HG03064 (cell line): ENCODE results near the gene KRTAP4-12.
"Not testable (repeated sequence)": the region's sequence is repeated elsewhere in the genome, so short reads cannot be mapped to it uniquely, and the experiment has no call there.

Source experiments
- ATAC-seq: cut with Tn5 transposase; IDR thresholded peaks from one replicate; pipeline ENCODE4 v1.9.1; 2021; ENCODE audit warnings: low read depth; ENCODE audit not compliant: unreplicated experiment

Gene KRTAP4-12

GRCh38 chr17:41127371-41127770 is 3.4 kb upstream of the KRTAP4-12 start:
- no peak for ATAC-seq

DNA sequence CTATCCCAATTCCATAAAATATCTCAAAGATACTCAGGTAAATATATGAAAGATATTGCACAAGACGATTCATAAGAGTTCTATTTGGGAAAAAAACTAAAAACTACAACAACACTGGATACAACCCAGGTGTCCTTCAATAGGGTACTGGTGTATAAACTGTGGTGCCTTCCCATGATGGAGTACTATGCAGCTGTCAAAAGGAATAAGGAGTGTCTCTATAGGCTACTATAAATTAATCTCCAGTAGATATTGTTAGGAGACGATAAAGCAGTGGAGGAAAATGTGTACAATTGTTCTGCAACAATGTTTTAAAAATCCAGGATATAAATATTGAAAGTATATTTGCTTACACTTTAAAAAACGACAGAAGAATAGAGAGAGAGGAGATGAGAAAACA is 2.4 kb upstream of the KRTAP4-12 start:
- no peak for ATAC-seq

DNA sequence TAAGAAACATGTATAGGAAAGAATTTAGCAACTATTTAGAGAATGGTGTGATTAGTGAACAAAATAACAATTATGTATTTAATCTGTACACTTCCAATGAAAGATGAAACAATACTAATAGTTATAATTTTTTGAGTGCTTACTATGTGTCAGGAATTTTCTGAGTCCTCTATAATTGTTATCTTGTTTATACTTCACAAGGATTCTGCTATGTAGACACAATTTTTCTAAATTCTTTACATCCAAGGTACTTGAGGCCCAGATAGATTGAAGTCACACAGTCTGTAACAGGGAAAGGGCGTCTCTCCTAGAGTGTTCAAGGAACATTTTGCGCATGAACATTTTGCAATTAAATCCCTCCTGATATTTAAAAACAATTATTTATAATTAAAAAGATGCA is 1.1 kb upstream of the KRTAP4-12 start:
- no peak for ATAC-seq

- not testable (repeated sequence) for ATAC-seq
Observed at GRCh38 chr17:41123292-41123990, 541 bp downstream of the KRTAP4-12 start.

DNA sequence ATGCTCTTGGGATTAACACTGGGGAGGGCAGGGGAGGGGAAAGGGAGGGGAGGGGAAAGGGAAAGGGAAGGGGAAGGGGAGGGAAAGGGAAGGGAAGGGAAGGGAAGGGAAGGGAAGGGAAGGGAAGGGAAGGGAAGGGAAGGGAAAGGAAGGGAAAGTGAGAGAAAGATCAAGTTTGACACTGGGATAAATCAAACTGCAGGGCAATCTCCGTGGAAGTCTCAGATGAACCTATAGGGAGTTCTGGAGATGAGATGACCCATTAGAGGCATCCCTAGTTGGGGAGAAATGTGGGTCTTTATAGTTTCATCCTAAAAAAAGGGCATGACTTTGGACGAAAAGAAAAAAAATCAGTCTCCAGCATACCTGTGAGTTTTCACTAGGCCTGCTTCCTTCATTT is 2.2 kb downstream of the KRTAP4-12 start:
- no peak for ATAC-seq

DNA sequence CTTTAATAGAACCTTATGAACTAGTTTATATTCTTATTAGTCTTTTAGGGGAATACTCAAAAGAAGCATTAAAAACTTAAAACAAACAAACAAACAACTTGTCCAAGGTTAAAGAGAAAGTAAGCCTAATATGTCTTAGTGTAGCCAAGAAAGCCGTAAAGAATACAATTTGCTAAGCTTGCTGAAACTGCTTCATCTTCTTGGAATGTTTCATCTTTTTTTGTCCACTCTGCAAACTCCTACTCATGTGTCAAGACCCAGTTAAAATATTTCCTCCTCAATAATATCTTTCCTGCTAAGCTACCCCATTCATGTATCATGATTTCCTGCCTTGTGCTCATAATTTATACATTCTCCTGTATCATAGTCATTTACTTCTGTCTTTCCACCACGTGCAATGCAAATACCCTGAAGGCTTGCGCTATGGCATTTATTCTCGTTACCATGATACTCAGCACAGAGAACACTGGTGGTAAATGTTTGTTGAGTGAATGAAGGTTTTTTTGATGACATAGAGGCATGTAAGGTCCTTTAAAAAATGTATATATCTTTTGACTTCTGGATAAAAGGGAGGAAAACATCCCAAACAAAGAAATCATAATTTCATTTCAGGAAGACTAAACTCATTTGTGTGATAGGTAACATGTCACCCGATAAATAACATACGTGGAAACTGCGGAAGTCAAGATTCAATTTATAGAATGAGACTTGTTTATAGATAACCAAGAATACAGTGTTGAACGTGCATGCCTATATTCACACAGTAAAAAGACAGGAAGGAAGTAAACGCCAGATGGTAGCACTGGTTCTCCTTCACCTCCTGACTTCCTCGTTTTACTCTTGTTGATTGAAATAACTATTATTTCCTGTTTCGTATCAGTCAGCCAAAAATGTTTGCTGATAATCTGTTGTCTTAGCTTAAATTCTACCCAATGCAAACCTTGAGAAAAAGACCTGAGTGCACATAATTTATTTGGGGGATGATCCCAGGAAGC is 4.0 kb downstream of the KRTAP4-12 start:
- ATAC-seq: not testable (repeated sequence)

DNA sequence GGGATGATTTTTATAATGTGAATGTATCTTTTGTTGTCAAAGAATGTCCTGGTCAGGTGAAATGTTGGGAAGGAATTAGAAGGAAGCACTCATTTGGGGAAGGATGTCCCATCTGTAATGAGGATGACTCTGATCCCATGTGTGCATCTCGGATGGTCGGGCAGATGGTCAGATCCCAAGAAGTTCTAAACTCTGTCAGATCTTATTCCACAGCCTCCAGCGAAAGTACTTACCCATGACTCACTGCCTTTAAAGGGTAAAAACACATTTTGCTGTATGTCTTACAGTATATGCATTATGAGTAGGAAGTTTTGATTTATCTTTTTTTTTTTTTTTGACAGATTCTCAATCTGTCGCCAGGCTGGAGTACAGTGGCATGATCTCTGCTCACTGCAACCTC is 5.3 kb downstream of the KRTAP4-12 start:
- no peak for ATAC-seq

DNA sequence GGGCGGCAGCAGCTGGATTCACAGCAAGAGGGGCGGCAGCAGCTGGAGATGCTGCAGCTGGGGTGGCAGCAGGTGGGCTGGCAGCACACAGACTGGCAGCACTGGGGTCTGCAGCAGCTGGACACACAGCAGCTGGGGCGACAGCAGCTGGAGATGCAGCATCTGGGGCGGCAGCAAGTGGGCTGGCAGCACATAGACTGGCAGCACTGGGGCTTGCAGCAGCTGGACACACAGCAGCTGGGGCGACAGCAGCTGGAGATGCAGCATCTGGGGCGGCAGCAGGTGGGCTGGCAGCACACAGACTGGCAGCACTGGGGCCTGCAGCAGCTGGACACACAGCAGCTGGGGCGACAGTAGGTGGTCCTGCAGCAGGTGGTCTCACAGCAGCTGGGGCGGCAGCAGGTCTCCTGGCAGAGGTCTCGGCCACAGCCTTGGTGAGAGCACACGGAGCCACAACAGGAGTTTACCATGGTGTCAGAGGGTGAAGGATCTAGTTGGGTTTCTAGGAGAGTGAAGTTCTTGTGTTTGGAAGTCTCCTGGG is 6.1 kb downstream of the KRTAP4-12 start, which contains the start of gene KRTAP4-11:
Gene KRTAP4-11 (minus strand): TSS at position 528 of the 541 bp plus-strand sequence. CDS start 58 bp downstream, at position 470.
- ATAC-seq: not testable (repeated sequence)

GRCh38 chr17:41116297-41116696 is 7.7 kb downstream of the KRTAP4-12 start:
- no peak for ATAC-seq

DNA sequence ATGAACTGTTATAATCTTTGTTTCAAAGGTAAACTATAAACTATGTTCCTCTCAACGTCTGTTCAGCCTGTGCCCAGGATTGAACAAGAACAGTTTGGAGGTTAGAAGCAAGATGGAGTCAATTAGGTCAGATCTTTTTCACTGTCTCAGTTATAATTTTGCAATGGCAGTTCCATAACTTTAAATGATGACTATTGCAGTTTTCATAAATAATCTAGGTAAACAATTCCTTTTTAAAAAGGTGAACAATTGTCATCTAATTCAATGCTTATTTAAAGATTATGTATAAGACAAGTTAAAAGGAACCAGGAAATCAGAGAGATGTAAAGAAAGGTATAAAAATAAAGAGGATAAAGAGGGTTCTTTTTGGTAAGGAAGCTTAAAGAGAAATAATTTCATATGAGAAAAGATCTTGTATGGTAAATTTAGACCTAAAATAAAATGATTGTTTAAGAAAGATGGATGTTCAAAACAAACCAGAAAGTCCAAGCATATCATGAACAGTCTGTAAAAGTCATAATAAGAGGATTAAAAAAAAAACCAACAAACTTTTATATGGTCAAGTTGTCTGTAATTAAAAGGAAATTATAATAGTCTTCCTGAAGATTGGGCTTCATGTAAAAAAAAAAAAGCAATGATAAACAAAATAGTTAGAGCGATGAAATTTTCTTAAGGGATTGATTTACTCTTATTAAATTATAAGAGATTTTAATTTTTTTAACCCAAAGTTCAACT is 12.7 kb downstream of the KRTAP4-12 start:
- no peak for ATAC-seq

- ATAC-seq: not testable (repeated sequence)
Observed at GRCh38 chr17:41108728-41109386, 15.1 kb downstream of the KRTAP4-12 start.

- no peak for ATAC-seq
Observed at GRCh38 chr17:41107941-41108450, 16.0 kb downstream of the KRTAP4-12 start.

- ATAC-seq: not testable (repeated sequence)
Observed at GRCh38 chr17:41105347-41105746, 18.6 kb downstream of the KRTAP4-12 start, which contains the start of gene KRTAP4-9. KRTAP4-9 (plus strand) TSS chr17:41105389; CDS start chr17:41105389, 0 bp downstream.

- not testable (repeated sequence) for ATAC-seq
Observed at GRCh38 chr17:41104386-41105038, 19.5 kb downstream of the KRTAP4-12 start.

DNA sequence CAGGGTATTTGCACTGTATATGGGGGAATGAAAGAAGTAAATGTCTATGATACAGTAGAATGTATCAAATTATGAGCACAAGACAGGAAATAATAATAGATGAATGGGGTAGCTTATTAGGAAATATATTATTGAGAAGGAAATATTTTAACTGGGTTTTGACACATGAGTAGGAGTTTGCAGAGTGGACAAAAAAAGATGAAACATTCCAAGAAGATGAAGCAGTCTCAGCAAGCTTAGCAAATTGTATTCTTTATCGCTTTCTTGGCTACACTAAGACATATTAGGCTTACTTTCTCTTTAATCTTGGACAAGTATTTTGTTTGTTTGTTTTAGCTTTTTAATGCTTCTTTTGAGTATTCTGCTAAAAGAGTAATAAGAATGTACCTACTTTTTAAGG is 20.1 kb downstream of the KRTAP4-12 start:
- ATAC-seq: no peak

DNA sequence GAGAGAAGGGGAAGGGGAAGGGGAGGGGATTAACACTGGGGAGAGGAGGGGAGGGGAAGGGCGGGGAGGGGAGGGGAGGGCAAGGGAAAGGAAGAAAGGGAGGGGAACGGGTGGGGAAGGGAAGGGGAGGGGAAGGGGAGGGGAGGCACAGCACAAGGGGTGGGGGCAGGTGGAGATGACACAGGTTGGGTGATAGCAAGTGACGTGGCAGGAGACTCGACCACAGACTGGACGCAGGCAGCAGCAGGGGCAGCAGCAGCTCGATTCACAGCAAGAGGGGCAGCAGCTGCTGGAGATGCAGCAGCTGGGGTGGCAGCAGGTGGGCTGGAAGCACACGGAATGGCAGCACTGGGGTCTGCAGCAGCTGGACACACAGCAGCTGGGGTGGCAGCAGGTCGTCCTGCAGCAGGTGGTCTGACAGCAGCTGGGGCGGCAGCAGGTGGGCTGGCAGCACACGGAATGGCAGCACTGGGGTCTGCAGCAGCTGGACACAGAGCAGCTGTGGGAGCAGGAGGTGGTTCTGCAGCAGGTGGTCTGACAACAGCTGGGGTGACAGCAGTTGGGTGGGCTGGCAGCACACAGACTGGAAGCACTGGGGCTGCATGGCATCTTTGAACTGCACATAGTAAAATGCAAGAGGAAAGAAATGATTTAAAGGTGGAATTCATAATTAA is 22.3 kb downstream of the KRTAP4-12 start, which contains the start of gene KRTAP4-16:
Gene KRTAP4-16 (minus strand): TSS at position 624 of the 674 bp plus-strand sequence. CDS start 0 bp downstream, at position 624.
- ATAC-seq: no peak

DNA sequence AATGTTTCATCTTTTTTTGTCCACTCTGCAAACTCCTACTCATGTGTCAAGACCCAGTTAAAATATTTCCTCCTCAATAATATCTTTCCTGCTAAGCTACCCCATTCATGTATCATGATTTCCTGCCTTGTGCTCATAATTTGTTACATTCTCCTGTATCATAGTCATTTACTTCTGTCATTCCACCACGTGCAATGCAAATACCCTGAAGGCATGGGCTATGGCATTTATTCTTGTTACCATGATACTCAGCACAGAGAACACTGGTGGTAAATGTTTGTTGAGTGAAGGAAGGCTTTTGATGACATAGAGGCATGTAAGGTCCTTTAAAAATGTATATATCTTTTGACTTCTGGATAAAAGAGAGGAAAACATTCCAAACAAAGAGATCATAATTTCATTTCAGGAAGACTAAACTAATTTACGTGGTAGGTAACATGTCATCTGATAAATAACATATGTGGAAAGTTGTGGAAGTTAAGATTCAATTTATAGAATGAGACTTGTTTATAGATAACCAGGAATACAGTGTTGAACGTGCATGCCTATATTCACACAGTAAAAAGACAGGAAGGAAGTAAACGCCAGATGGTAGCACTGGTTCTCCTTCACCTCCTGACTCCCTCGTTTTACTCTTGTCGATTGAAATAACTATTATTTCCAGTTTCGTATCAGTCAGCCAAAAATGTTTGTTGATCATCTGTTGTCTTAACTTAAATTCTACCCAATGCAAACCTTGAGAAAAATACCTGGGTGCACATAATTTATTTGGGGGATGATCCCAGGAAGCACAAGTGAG is 24.1 kb downstream of the KRTAP4-12 start:
- not testable (repeated sequence) for ATAC-seq

- no peak for ATAC-seq
Observed at GRCh38 chr17:41098481-41098880, 25.5 kb downstream of the KRTAP4-12 start.
